HG03521 (cell line): ENCODE data around the gene ATP6V1C2.

Source experiments
- ATAC-seq: cut with Tn5 transposase; IDR thresholded peaks from one replicate; pipeline ENCODE4 v1.9.1; 2021; ENCODE audit warnings: mild to moderate bottlenecking, moderate library complexity; ENCODE audit not compliant: unreplicated experiment

ATP6V1C2 gene

DNA sequence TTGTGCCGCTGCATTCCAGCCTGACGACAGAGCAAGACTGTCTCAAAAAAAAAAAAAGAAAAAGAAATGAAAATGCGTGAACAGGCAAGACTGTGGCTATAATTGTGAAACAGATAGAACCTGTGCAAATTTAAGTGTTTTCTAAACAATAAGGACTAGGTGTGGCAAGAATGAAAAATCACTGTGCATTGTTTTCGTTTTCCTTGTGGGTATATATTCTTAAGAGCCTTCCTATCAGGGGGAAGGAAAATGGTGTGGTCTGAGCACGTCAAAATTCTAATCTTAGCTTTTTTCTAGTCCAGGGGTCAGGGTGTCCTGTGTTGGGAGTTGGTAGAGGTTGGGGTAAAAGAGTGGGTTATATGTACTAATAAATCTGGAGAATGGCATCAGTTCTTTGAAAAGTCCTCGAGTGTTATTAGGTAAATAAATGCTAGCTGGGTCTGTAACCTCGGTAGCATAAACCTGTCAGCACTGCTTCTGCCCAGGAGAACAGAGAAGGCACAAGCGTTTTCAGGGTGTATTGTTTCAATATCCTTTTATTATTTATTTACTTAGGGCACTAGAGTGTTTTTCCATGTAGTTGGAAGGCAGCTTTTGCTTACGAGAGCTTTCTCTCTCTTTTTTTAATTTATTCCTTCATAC, 11.6 kb downstream of the ATP6V1C2 start:
- no peak for ATAC-seq

- ATAC-seq = no peak
Measured at GRCh38 chr2:10733566-10733925, 12.1 kb downstream of the ATP6V1C2 start.

- no peak for ATAC-seq
Measured at GRCh38 chr2:10733980-10734379, 12.6 kb downstream of the ATP6V1C2 start.

- ATAC-seq = no peak
Measured at GRCh38 chr2:10738192-10738591, 16.8 kb downstream of the ATP6V1C2 start.

GRCh38 chr2:10740226-10740625, 18.8 kb downstream of the ATP6V1C2 start:
- no peak for ATAC-seq

- no peak for ATAC-seq
Measured at GRCh38 chr2:10741139-10741538, 19.7 kb downstream of the ATP6V1C2 start.

DNA sequence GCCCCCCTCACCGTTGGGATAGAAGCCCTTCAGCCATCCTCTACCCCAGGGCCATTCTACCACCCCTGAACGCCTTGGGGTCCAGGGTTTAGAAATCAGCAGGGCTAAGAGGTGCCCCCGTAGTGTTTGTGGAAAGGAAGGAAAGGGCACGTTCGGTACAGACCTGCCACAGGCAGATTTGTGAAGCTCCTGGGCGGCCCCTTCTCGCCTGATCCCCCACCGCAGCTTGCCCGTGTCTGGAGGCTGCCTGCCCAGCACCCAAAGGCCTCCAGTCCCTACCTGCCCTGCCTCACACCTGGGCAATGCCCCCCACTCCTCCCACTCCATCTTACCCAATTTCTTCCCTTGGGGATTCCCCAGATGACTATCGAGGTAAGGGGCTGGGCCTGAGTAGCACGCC, 21.2 kb downstream of the ATP6V1C2 start:
- no peak for ATAC-seq

- no peak for ATAC-seq
Measured at GRCh38 chr2:10750610-10751009, 29.2 kb downstream of the ATP6V1C2 start.

DNA sequence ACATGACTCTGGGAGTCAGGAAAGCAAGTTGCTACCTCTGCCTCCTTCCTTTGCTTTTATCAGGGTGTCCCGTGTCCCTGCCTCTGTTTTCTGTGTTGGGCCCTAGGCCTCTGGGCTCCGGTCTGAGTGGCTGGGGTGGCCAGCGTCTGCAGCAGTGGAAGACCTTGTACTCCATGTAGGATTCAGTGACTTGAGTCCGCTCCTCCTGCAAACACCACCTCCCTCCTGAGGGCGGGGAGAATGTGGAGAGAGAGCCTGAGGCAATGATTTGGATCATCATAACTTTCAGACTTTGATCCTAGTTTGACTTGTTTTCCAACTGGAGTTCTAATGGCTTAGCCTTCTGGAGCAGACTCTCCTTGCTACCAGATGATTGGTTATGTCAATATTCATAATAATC, 30.8 kb downstream of the ATP6V1C2 start:
- ATAC-seq = no peak

DNA sequence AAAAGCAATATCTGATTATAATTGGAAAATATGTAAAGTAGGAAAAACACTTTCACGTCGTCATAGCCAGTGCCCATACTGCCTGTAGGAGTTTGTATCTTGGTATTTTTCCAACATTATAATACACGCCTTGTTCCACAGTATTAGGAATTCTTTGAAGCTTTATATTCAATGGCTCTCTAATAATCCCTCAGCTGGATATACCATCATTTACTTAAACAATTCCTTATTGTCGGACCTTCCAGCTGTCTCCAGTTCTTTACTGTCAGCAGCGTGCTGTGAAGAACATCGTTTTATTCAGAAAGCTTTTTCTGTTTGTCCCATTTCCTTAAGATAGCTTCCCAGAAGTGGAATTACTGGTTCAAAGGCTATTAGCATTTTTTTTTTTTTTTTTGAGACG, 31.7 kb downstream of the ATP6V1C2 start:
- no peak for ATAC-seq

DNA sequence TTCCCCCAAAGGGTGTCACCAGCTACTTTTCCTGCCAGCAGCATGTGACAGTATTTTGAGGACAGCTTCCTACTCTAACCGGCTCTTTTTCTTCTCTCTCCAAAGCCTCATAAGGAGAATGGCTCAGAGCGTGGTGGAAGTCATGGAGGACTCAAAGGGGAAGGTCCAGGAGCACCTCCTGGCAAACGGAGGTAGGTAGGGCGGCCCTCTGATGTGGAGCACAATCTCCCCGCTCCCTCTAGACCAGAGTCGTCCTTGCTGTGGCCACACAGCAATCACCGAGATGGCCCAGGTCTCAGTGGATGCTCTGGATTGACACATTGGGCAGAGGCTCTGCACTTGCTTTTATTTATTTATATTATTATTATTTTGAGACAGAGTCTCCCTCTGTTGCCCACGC, 32.4 kb downstream of the ATP6V1C2 start:
- ATAC-seq = no peak

DNA sequence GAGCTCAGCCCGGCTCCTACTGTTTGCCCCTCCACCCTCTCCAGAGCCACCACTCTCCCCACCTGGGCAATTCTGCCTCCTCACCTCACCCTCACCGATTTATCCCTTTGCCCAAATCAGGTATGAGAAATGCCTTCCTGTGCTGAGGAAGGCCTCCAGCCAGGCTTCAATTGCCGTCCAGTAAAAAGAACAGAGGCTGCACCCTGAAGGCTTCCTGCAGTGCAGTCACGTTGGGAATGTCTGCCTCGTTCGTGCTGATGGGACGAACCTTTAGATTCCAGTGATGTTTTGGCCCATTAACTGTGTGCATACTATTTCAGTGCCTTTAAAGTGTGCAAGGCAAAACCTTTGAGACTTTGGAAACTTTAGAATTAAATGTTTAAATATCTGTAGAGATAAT, 34.2 kb downstream of the ATP6V1C2 start:
- no peak for ATAC-seq

DNA sequence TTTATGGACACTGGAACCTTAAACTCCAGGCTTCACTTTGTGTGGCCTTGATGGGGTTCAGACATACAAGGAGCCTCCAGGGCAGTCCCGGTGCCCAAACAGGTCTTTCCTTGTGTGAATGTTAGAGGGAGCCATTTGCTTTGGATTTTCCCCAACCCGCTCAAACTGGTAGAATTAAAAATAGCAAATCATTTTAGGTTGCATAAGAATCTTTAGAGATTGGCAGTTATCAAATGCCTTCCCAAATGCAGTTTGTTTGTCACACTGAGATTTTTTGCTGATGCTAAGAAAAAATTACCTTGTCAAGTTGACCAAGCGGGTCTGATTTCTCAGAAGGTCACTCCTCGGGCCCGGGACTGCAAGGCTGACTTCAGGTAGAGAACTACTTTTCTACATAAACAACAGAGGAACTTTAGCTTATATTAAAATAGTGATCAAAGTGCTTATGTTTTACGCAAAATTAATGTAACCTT, 36.4 kb downstream of the ATP6V1C2 start:
- no peak for ATAC-seq

DNA sequence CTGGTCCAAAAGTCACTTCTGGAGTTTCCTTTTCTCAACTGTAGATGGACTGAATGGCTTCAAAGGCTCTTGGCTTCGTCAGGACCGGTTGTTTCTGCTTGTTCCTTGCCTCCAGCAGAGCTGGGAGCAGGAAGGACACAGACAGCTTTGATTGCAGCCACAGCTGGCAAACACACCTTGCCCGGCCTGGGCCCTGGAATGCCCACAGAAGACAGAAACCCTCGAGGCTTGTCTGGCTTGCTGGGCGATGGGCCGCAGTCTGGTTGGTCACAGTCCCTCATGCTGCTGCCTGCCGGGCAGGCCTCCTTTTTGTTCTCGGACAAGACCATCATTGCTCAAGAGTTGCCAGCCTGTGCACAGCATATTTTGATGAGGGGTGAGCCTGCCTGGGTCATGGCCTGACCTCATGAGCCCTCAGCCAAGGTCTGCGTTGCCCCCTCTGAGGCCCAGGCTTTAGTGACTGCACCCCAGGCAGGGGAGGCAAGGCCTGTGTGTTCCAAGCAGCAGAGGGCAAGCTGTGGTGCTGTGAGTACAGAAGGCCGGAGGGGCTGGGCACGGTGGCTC, 37.8 kb downstream of the ATP6V1C2 start:
- no peak for ATAC-seq

GRCh38 chr2:10760794-10761504, 39.5 kb downstream of the ATP6V1C2 start:
- no peak for ATAC-seq

- no peak for ATAC-seq
Measured at GRCh38 chr2:10761591-10761990, 40.2 kb downstream of the ATP6V1C2 start.

DNA sequence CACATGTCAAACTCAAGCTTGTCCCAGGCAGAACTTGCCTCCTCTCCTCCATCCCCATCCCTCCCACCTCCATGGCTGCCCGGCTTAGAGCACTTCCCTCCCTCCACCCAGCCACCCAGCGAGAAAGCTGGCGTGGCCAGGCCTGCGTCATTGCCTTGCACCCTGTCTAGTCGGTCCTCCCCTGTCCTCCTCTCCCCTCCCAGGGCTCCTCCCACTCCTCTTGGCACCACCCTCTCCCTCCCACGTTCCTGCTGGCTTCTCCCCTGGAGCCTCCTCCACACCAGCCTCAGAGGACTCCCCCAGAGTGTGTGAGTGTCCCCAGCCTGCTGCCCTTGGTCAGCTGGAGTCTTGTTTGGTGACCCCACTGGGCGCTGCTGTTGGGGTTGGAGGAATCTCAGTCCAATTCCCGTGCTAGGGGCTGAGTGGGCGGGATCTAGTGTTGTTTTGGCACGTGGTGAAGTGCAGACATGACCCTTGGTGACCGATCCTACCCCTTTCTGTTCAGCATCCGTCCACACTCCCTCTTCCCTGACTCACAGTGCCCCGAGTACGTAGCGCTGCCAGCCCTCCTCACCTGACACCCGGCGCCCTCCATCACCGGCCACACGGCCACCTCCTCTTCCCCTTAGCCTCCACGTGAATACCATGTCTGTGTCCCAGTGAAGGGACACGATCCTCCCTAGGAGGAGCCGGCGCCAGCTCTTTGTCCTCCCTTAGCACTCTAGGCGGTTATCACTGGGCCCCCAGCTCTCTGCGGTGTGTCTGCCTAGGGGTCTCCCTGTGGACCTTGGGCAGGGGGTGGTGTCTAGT, 41.4 kb downstream of the ATP6V1C2 start:
- no peak for ATAC-seq

GRCh38 chr2:10763461-10763800, 42.0 kb downstream of the ATP6V1C2 start:
- no peak for ATAC-seq

GRCh38 chr2:10764096-10764785, 42.8 kb downstream of the ATP6V1C2 start:
- ATAC-seq = no peak

- ATAC-seq = no peak
Measured at GRCh38 chr2:10764896-10765295, 43.5 kb downstream of the ATP6V1C2 start.

DNA sequence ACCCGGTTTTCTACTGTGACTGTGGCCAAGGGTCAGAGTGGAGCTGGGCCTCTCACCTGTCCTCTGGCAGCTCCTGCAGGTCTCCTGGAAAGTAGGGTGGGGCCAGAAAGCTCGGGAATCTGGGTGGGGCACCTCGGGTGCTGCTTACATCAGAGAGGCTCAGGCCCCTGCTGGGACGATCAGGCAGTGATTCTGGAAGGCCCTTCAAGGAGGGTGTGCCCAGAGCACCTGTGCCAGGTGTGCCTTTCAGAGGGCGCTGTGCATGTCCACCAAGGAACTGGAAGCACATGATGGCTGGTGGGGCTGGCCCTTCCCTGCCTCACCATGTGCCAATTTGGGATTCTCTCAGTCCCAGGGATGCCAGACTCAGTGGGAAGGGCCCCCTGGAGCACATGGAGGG, 44.0 kb downstream of the ATP6V1C2 start:
- no peak for ATAC-seq
